Stomach (tissue), 4 donors: Measurements from ENCODE around the gene USO1.

Experiments
- EP300 ChIP-seq: sonication (generic); formaldehyde crosslinking; IDR thresholded peaks from one replicate; pipeline ENCODE4 v1.6.1; 2017; ENCODE audit warnings: antibody characterized with exemption
- POLR2A ChIP-seq, 4 donors: fragments of 450-650 bp; IDR thresholded peaks; one replicate each; pipeline ENCODE4 v1.6.1; 2016; ENCODE audit warnings: antibody characterized with exemption in 4 of 4, control low read depth in 2 of 4, mild to moderate bottlenecking in 1 of 4, moderate library complexity in 1 of 4
- POLR2AphosphoS5 ChIP-seq, 3 donors: sonication (generic); formaldehyde crosslinking; IDR thresholded peaks; one replicate each; pipeline ENCODE4 v1.6.1; 2016; ENCODE audit warnings: antibody characterized with exemption in 3 of 3
- TF ChIP-seq, protein P1 (sequence below), 7 experiments: fragments of 450-650 bp in 4 of 7; fragments of 200-600 bp in 3 of 7; sonication (generic) in 3 of 7; IDR thresholded peaks; one replicate each; pipeline ENCODE4 v1.5.1; 2016 to 2019; ENCODE audit warnings: antibody characterized with exemption in 7 of 7, control low read depth in 2 of 7, mild to moderate bottlenecking in 1 of 7

DNA sequence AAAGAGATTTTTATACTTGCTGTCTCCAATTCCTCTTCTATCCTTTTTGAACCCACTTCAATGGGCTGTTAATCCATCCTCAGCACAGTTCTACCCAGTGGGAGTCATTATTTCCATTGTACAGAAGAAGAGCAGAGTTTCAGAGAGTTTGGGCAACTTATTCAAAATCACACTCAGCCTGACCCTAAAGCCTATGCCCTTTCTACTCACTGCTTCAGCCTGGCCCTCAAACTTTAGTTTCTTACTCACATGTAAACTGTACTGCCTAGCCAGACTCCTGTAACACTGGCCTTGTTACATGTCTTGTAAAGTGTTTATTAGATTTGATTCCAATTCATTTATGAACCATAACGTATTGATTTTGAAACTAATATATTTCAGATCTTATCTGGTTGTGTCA, 25.1 kb upstream of the USO1 start:
- TF ChIP-seq POLR2A (IDR thresholded peaks at IDR 0.05) (no peak), POLR2AphosphoS5 (IDR thresholded peaks at IDR 0.05) (no peak), EP300 (no peak)
- TF ChIP-seq, protein P1, sequence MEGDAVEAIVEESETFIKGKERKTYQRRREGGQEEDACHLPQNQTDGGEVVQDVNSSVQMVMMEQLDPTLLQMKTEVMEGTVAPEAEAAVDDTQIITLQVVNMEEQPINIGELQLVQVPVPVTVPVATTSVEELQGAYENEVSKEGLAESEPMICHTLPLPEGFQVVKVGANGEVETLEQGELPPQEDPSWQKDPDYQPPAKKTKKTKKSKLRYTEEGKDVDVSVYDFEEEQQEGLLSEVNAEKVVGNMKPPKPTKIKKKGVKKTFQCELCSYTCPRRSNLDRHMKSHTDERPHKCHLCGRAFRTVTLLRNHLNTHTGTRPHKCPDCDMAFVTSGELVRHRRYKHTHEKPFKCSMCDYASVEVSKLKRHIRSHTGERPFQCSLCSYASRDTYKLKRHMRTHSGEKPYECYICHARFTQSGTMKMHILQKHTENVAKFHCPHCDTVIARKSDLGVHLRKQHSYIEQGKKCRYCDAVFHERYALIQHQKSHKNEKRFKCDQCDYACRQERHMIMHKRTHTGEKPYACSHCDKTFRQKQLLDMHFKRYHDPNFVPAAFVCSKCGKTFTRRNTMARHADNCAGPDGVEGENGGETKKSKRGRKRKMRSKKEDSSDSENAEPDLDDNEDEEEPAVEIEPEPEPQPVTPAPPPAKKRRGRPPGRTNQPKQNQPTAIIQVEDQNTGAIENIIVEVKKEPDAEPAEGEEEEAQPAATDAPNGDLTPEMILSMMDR (IDR thresholded peaks at IDR 0.05), result no peak
